ENCODE measurements around the gene GPR183.
A peak's percentile ranks its signal among the peaks of the same experiment; 100 is the strongest.

The GPR183 gene

DNA sequence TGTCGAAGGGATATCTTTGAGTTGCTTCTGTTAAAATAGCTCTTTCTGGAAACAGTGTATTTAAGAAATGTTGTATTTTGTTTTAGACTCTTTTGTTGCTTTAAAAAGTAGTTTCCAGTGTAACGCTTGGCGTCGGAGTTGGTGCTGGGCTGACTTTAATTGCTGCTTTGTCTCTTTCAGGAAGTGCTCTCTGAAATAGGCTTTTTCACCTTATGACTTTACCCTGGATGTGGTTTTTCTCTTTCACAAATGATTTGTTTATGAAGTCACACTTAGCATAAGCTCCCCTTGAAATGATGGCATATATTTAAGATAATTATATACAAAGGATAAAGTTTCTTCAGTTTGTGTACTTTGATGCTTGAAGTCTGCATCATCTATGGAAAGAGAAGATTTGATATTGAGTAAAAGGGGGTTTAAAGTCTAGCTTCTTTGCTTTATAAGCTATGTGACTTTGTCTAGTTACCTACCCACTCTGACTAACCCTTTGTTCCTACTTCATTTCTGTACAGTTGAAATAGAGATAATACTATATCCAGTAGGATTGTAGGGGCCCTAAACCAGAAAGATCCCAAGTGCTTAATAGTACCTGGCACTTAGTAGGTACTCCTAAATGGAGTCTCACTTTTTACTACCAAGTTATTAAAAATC, 48.9 kb downstream of the GPR183 start, which contains the start of gene GPR18:
TSS of gene GPR18 (minus strand) at position 170 of the 651 bp plus-strand sequence. CDS start 2,507 bp downstream, outside the sequence.
- TF ChIP-seq, protein P1, sequence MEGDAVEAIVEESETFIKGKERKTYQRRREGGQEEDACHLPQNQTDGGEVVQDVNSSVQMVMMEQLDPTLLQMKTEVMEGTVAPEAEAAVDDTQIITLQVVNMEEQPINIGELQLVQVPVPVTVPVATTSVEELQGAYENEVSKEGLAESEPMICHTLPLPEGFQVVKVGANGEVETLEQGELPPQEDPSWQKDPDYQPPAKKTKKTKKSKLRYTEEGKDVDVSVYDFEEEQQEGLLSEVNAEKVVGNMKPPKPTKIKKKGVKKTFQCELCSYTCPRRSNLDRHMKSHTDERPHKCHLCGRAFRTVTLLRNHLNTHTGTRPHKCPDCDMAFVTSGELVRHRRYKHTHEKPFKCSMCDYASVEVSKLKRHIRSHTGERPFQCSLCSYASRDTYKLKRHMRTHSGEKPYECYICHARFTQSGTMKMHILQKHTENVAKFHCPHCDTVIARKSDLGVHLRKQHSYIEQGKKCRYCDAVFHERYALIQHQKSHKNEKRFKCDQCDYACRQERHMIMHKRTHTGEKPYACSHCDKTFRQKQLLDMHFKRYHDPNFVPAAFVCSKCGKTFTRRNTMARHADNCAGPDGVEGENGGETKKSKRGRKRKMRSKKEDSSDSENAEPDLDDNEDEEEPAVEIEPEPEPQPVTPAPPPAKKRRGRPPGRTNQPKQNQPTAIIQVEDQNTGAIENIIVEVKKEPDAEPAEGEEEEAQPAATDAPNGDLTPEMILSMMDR (conservative IDR thresholded peaks at IDR 0.05; ENCODE audit: control insufficient read depth, insufficient read depth, low read depth, low read length), result no peak
- DNase-seq (ENCODE audit: low read depth), result no peak
- H3K4me3 ChIP-seq (ENCODE audit: control insufficient read depth, low read depth, low read length), result no peak within 1 kb of the TSS

DNA sequence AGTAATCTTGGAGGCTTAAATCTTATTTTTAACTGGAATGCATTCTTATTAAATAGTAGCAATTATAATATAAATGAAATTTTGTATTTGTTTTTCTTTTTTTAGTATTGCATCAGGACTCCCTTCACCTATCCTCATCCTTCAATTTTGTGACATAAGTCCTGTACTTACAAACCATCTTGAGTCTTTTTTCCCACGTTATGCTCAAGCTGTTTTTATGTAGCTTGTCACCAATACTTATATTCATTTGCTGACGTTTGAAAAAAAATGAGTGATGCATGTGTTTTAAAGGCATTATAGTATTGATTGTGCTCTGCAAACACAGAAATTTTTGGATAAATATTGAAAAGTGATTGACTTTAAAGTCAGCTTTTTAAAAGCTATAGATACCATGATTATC, 49.9 kb downstream of the GPR183 start:
- no peak for DNase-seq (ENCODE audit: low read depth)
- H3K4me3 ChIP-seq (ENCODE audit: control insufficient read depth, low read depth, low read length), result no peak overlapping the region
- TF ChIP-seq, protein P1 (conservative IDR thresholded peaks at IDR 0.05; ENCODE audit: control insufficient read depth, insufficient read depth, low read depth, low read length), result no peak

DNA sequence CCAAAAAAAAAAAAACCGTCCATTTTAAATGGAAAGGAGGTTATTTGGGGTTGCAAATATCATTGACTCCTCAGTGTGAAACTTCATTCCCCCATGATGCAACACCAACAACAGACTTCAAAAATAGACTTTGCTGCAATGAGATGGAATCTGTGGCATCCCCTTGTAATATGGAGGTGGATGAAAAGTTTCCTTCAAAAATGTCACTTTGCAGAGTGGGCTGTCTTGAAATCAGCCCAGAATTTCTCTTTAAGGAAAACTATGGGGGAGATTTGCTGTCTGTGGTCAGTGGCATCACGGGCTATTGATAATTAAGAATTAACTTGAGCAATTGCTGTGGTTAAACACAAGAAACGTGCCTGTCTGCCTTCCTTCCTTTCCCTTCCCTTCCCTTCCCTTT, 50.5 kb downstream of the GPR183 start:
- H3K4me3 ChIP-seq (ENCODE audit: control insufficient read depth, low read depth, low read length), result no peak overlapping the region
- peak; percentile 10 for DNase-seq (ENCODE audit: low read depth)
- TF ChIP-seq, protein P1 (conservative IDR thresholded peaks at IDR 0.05; ENCODE audit: control insufficient read depth, insufficient read depth, low read depth, low read length), result no peak

DNA sequence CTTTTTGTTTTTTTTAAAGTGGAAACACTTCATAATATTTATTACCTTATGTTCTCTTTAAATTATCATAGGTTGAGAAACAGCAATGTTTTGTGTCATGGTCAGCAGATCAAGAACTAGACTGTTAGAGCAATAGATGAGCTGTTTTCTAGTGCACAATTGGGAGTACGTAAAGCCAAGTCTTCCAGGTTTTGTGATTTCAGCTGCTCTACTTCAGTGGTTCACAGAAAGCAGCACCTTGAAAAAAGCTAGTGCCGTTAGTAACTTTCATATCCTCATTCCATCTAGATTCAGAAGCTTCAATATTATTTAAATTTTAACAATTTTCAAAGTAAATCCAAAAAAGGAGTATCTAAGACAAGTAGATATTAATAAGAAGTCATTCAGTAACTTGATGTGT, 50.9 kb downstream of the GPR183 start:
- DNase-seq (ENCODE audit: low read depth), result no peak
- no peak overlapping the region for H3K4me3 ChIP-seq (ENCODE audit: control insufficient read depth, low read depth, low read length)
- TF ChIP-seq, protein P1 (conservative IDR thresholded peaks at IDR 0.05; ENCODE audit: control insufficient read depth, insufficient read depth, low read depth, low read length), result no peak

DNA sequence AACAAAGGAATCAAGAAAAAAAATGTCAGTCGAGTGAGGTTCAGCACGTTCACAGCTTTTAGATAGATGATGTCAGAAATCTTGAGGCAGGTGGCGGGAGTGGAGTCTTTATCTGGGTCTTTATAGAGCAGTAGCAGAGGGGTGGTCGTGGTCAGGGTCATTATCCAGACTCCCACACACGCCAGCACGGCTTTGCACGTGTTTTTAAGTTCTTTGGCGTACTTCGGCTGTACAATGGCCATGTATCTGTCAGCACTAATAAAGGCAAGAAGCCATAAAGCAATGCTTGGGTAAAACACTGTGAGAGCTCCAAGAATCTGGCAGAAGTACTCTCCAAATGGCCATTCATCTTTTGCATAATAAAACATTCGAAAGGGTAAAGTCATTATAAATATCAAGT, 51.9 kb downstream of the GPR183 start:
- TF ChIP-seq, protein P1 (conservative IDR thresholded peaks at IDR 0.05; ENCODE audit: control insufficient read depth, insufficient read depth, low read depth, low read length), result no peak
- H3K4me3 ChIP-seq (ENCODE audit: control insufficient read depth, low read depth, low read length), result no peak overlapping the region
- DNase-seq (ENCODE audit: low read depth), result no peak

DNA sequence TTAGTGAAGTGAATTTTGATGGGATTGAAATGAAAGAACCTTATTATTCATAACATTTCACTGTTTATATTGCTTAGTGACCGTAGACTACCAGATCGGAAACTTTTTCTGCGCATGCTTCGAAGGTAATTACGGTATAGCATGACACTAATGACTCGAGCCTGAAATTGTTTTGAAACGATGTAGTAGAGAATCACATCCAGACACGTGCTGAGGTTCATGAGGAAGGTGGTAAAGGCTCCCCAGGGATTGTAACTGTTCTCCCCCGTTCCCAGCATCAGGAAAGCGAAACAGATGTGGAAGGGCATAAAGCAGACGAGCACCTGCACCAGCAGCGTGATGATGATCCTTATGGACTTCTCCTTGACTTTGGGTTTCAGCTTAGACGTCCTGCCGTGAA, 52.4 kb downstream of the GPR183 start:
- TF ChIP-seq, protein P1 (conservative IDR thresholded peaks at IDR 0.05; ENCODE audit: control insufficient read depth, insufficient read depth, low read depth, low read length), result no peak
- no peak overlapping the region for H3K4me3 ChIP-seq (ENCODE audit: control insufficient read depth, low read depth, low read length)
- DNase-seq (ENCODE audit: low read depth), result no peak

All from fibroblast of mammary gland (primary cell).